OCI-LY3 (cell line): ENCODE results near the gene CCND1.

Source experiments
- H2AFZ ChIP-seq: fragments of 200-600, 300-600 bp; shearing (Covaris generic); 2 replicates; pipeline ENCODE4 v1.6.0; 2014; ENCODE audit warnings: antibody characterized with exemption, low read depth, low read length
- H3K27ac ChIP-seq: fragments of 200-600, 300-600 bp; sonication (generic); 2 replicates; pipeline ENCODE4 v1.5.1; 2014; ENCODE audit warnings: mild to moderate bottlenecking, low read length, moderate library complexity, mixed read lengths
- H3K27me3 ChIP-seq: fragments of 200-600, 300-600 bp; sonication (generic); 2 replicates; pipeline ENCODE4 v1.6.1; 2014; ENCODE audit warnings: low read depth, low read length, mixed read lengths
- H3K36me3 ChIP-seq: fragments of 200-600, 300-600 bp; sonication (generic); replicated peaks from 2 replicates; pipeline ENCODE3; 2014; ENCODE audit warnings: low read depth, low read length, mixed read lengths
- H3K4me1 ChIP-seq: fragments of 300-600, 200-600 bp; sonication (generic); 2 replicates; pipeline ENCODE4 v1.6.1; 2014; ENCODE audit warnings: low read length, mixed read lengths
- H3K4me2 ChIP-seq: fragments of 200-600, 300-600 bp; sonication (generic); 2 replicates; pipeline ENCODE4 v1.6.1; 2014; ENCODE audit warnings: low read length, mixed read lengths
- H3K4me3 ChIP-seq: fragments of 300-600, 200-600 bp; sonication (generic); 2 replicates; pipeline ENCODE4 v1.5.1; 2014; ENCODE audit warnings: antibody characterized with exemption, mild to moderate bottlenecking, low read length, moderate library complexity
- H3K79me2 ChIP-seq: fragments of 300-600, 200-600 bp; shearing (Covaris generic); 2 replicates; pipeline ENCODE4 v1.6.1; 2014; ENCODE audit warnings: mild to moderate bottlenecking, low read length, mixed read lengths
- H3K9ac ChIP-seq: fragments of 300-600, 200-600 bp; shearing (Covaris generic); 2 replicates; pipeline ENCODE4 v1.6.0; 2014; ENCODE audit warnings: mild to moderate bottlenecking, low read length, moderate library complexity
- H3K9me3 ChIP-seq: fragments of 200-600, 300-600 bp; shearing (Covaris generic); 2 replicates; pipeline ENCODE4 v1.6.1; 2014; ENCODE audit warnings: low read length, mixed read lengths; ENCODE audit not compliant: insufficient read depth
- H4K20me1 ChIP-seq: fragments of 200-600, 300-600 bp; sonication (generic); 2 replicates; pipeline ENCODE4 v1.6.1; 2016; ENCODE audit warnings: low read length, mixed read lengths; ENCODE audit not compliant: insufficient read depth
- EZH2phosphoT487 ChIP-seq: fragments of 200-600 bp; shearing (Covaris generic); IDR thresholded peaks from 2 replicates; pipeline ENCODE4 v1.6.1; 2018; ENCODE audit warnings: antibody characterized with exemption, mixed run types, low read depth
- TF ChIP-seq, protein P1 (sequence below): fragments of 200-600, 300-600 bp; sonication (generic); IDR thresholded peaks from 2 replicates; pipeline ENCODE4 v1.5.1; 2014; ENCODE audit warnings: antibody characterized with exemption, low read length, low read depth

CCND1 gene

DNA sequence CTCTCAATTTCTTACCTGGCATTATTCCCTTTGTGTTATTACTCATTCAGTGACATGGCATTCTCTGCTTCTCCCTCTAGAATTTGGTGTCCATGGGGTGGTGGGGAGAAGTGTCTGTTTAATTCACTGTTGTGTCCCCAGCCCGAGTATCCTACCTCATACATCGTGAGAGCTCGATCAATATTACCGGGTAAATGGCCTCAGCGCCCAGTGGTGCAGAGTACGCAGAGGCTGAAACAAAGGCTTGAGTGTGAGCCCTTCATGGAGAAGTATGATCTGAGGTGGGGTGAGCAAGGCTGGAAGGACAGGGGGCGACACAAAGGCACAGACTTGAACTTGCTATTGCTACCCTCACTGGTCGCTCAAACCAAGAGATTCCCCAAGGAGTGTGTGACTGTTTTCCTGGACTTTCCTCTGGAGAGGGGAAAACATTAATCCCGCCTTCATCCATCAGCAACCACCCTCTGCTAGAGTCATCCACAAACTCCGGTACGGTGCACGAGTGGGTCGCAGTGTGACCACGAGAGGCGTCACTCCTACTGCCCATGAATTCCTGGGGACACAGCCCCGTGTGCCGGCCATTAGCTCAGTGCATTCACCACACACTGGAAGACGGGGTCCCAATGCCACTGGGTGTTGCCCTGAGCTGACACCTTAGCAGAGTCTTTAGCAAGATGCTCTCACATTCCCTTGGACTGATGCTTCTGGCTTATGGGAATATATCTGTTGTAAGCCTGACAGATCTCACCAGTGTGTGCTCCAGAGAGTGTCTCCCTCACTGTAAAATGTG lies 35.0 kb upstream of the CCND1 start:
- Histone ChIP-seq H3K27me3 (peaks cover 62% of the 10 kb centered on the region), H3K4me2 (no peak overlapping the region), H3K9me3 (no peaks in the 10 kb centered on the region), H3K4me1 (no peaks in the 10 kb centered on the region), H2AFZ (no peak overlapping the region), H3K9ac (no peak overlapping the region), H4K20me1 (no peaks in the 10 kb centered on the region), H3K27ac (no peak overlapping the region), H3K36me3 (no peaks in the 10 kb centered on the region), H3K79me2 (no peaks in the 10 kb centered on the region), H3K4me3 (no peak overlapping the region)
- TF ChIP-seq, protein P1, sequence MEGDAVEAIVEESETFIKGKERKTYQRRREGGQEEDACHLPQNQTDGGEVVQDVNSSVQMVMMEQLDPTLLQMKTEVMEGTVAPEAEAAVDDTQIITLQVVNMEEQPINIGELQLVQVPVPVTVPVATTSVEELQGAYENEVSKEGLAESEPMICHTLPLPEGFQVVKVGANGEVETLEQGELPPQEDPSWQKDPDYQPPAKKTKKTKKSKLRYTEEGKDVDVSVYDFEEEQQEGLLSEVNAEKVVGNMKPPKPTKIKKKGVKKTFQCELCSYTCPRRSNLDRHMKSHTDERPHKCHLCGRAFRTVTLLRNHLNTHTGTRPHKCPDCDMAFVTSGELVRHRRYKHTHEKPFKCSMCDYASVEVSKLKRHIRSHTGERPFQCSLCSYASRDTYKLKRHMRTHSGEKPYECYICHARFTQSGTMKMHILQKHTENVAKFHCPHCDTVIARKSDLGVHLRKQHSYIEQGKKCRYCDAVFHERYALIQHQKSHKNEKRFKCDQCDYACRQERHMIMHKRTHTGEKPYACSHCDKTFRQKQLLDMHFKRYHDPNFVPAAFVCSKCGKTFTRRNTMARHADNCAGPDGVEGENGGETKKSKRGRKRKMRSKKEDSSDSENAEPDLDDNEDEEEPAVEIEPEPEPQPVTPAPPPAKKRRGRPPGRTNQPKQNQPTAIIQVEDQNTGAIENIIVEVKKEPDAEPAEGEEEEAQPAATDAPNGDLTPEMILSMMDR, result no peak
- TF ChIP-seq EZH2phosphoT487, result no peak

DNA sequence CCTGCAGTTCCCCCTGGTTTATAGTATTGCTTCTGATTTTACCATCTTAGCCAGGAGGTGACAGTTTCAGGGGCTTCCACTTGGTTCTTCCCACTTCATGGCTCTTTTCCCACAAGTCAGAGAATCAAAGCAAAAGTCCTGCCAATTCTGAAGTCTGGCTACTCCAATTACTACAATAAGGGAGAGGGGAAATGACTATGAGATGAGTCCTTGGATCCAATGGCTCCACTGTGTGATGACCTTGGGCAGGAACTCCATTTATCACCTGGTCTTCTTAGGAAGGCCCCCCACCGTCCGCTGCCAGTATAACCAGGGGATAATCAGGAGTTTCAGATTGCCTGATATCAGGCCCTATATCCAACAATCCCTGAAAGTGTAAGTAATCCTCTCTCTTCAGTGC lies 31.6 kb upstream of the CCND1 start:
- peaks cover 46% of the 10 kb centered on the region for H3K27me3 ChIP-seq
- no peaks in the 10 kb centered on the region for H3K79me2 ChIP-seq
- no peak overlapping the region for H3K9ac ChIP-seq
- no peaks in the 10 kb centered on the region for H3K9me3 ChIP-seq
- no peak overlapping the region for H3K4me2 ChIP-seq
- no peaks in the 10 kb centered on the region for H3K36me3 ChIP-seq
- TF ChIP-seq, protein P1, result no peak
- no peak for TF ChIP-seq EZH2phosphoT487
- H2AFZ ChIP-seq, result no peak overlapping the region
- no peaks in the 10 kb centered on the region for H3K4me1 ChIP-seq
- no peak overlapping the region for H3K4me3 ChIP-seq
- H3K27ac ChIP-seq, result no peak overlapping the region
- no peaks in the 10 kb centered on the region for H4K20me1 ChIP-seq

DNA sequence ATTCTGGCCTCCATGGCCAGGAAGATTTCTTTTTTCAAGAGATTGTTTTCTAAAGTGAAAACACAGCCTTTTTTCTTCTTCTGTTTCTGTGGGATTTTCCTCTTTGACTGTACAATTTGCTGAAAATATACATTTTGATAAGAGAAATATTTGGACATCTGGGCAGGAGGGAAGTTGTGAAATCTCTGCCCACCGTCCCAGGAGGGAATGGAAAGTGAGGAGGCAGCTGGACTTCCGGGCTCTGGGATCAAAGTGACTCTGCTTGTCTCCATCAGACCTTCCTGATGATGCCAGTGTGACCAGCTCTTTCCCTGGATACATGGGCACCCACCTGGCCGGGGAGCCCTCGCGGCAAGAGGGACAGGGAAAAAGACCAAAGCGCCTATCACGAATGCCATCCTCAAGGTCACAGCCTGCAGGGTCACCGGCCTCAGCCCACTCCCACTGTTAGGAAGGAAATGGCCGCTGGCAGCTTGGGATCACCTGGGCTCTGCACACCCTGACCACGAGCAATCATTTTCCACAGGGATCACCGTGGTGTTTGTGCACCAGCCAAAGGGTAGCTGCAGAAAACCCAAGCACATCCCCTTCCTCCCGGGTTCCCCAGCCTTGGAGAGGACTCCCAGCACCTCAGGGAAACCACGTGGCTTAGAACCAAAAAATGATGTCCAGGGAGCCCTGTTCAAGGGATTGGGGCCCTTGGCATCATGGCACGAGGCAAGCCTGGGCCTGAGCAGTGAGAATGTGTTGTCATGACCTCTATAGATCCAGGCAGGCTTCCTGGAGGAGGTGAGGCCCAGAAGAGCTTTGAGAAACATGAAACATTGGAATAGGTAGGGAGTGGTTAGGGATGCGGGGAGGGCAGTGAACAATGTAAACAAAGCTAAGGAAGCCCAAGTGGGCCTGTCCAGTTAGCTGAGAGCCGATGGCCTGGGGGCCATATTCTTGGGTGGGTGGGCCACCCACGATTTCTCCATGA lies 29.1 kb upstream of the CCND1 start:
- Histone ChIP-seq H3K79me2 (no peaks in the 10 kb centered on the region), H2AFZ (no peak overlapping the region), H3K9ac (no peak overlapping the region), H3K4me3 (no peak overlapping the region), H4K20me1 (no peaks in the 10 kb centered on the region), H3K4me2 (no peak overlapping the region), H3K9me3 (no peaks in the 10 kb centered on the region), H3K27ac (no peak overlapping the region), H3K27me3 (peaks cover 28% of the 10 kb centered on the region), H3K36me3 (no peaks in the 10 kb centered on the region), H3K4me1 (no peaks in the 10 kb centered on the region)
- no peak for TF ChIP-seq EZH2phosphoT487
- TF ChIP-seq, protein P1, result no peak

DNA sequence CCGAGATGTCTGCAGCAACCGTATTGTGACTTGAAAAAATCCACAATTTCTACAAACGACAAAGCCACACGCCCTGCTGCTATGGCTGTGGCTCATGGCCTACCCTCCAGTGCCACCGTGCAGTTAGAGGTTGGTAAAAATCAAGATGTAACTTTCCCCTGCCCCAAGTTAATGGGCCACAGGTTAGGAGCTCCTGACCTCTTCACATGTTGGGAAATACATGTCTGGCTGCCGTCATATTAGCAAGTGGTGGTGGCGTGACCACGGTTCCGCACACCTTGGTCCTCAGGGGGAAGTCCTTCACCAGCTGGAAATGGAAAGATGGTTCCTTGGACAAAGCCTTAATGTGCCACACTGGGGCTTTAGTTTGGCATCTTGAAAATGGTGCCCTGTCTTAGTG lies 27.4 kb upstream of the CCND1 start:
- H3K79me2 ChIP-seq, result no peaks in the 10 kb centered on the region
- no peak overlapping the region for H2AFZ ChIP-seq
- H3K9me3 ChIP-seq, result no peaks in the 10 kb centered on the region
- H3K9ac ChIP-seq, result no peak overlapping the region
- H3K4me1 ChIP-seq, result no peaks in the 10 kb centered on the region
- peaks cover 17% of the 10 kb centered on the region for H3K27me3 ChIP-seq
- no peaks in the 10 kb centered on the region for H3K36me3 ChIP-seq
- TF ChIP-seq, protein P1, result no peak
- TF ChIP-seq EZH2phosphoT487, result no peak
- H3K27ac ChIP-seq, result no peak overlapping the region
- no peak overlapping the region for H3K4me3 ChIP-seq
- no peak overlapping the region for H3K4me2 ChIP-seq
- H4K20me1 ChIP-seq, result no peaks in the 10 kb centered on the region
